Liver (tissue), 3 donors: ENCODE results near the gene LDAH.

Experiments used
- GABPA ChIP-seq, 2 donors: IDR thresholded peaks in 1 of 2; conservative IDR thresholded peaks in 1 of 2; 2 replicates each; pipeline ENCODE4 v1.6.1; 2016; ENCODE audit warnings: antibody characterized with exemption in 2 of 2, mild to moderate bottlenecking in 1 of 2, moderate library complexity in 1 of 2
- RAD21 ChIP-seq, 2 donors: IDR thresholded peaks; 2 replicates each; pipeline ENCODE4 v1.6.1; 2016; ENCODE audit warnings: antibody characterized with exemption in 2 of 2, mild to moderate bottlenecking in 2 of 2
- YY1 ChIP-seq: IDR thresholded peaks from 2 replicates; pipeline ENCODE4 v1.6.1; 2016; ENCODE audit warnings: antibody characterized with exemption, mild to moderate bottlenecking
- TF ChIP-seq, protein P1 (sequence below): fragments of 150-350 bp; IDR thresholded peaks from 2 replicates; pipeline ENCODE4 v1.5.1; 2017; ENCODE audit warnings: improper control_type of control experiment, low read depth, low read length; ENCODE audit not compliant: missing input control
- TF ChIP-seq, protein P2 (sequence below): IDR thresholded peaks from 2 replicates; pipeline ENCODE4 v1.6.1; 2016; ENCODE audit warnings: antibody characterized with exemption
- TF ChIP-seq, protein P3 (sequence below): IDR thresholded peaks from 2 replicates; pipeline ENCODE4 v1.6.1; 2016; ENCODE audit warnings: antibody characterized with exemption
- TF ChIP-seq, protein P4 (sequence below): IDR thresholded peaks from 2 replicates; pipeline ENCODE4 v1.6.1; 2016; ENCODE audit warnings: antibody characterized with exemption
- donor health status: healthy.
- donor health status: healthy.

DNA sequence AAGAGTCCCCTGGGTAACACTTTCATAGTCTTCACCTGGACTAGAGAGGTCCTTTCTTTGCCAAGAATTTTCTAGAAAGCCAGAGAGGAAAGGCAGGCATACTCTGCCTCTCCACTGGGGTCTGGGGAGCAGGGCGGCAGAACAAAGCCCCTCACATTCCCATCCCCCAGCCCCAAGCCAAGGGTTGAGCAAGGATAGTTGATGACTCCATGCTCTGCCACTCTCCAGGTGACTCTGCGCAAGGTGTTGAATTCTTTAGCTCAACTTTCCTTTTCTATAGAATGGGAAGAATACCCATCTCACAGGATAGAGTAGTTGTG is 158.9 kb downstream of the LDAH start:
- TF ChIP-seq RAD21 (IDR thresholded peaks at IDR 0.05) (no peak), YY1 (no peak), GABPA (IDR thresholded peaks at IDR 0.05 in 1 of 2, conservative IDR thresholded peaks at IDR 0.05 in 1 of 2) (no peak)
- TF ChIP-seq, protein P1, sequence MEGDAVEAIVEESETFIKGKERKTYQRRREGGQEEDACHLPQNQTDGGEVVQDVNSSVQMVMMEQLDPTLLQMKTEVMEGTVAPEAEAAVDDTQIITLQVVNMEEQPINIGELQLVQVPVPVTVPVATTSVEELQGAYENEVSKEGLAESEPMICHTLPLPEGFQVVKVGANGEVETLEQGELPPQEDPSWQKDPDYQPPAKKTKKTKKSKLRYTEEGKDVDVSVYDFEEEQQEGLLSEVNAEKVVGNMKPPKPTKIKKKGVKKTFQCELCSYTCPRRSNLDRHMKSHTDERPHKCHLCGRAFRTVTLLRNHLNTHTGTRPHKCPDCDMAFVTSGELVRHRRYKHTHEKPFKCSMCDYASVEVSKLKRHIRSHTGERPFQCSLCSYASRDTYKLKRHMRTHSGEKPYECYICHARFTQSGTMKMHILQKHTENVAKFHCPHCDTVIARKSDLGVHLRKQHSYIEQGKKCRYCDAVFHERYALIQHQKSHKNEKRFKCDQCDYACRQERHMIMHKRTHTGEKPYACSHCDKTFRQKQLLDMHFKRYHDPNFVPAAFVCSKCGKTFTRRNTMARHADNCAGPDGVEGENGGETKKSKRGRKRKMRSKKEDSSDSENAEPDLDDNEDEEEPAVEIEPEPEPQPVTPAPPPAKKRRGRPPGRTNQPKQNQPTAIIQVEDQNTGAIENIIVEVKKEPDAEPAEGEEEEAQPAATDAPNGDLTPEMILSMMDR, result no peak
- TF ChIP-seq, protein P2, sequence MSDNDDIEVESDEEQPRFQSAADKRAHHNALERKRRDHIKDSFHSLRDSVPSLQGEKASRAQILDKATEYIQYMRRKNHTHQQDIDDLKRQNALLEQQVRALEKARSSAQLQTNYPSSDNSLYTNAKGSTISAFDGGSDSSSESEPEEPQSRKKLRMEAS, result no peak
- TF ChIP-seq, protein P3, sequence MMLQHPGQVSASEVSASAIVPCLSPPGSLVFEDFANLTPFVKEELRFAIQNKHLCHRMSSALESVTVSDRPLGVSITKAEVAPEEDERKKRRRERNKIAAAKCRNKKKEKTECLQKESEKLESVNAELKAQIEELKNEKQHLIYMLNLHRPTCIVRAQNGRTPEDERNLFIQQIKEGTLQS, result no peak
- TF ChIP-seq, protein P4, sequence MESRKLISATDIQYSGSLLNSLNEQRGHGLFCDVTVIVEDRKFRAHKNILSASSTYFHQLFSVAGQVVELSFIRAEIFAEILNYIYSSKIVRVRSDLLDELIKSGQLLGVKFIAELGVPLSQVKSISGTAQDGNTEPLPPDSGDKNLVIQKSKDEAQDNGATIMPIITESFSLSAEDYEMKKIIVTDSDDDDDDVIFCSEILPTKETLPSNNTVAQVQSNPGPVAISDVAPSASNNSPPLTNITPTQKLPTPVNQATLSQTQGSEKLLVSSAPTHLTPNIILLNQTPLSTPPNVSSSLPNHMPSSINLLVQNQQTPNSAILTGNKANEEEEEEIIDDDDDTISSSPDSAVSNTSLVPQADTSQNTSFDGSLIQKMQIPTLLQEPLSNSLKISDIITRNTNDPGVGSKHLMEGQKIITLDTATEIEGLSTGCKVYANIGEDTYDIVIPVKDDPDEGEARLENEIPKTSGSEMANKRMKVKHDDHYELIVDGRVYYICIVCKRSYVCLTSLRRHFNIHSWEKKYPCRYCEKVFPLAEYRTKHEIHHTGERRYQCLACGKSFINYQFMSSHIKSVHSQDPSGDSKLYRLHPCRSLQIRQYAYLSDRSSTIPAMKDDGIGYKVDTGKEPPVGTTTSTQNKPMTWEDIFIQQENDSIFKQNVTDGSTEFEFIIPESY, result no peak
